Measurements from ENCODE around the gene EXOSC5.
"Not testable (repeated sequence)": the region's sequence is repeated elsewhere in the genome, so short reads cannot be mapped to it uniquely, and the experiment has no call there.

The EXOSC5 gene

DNA sequence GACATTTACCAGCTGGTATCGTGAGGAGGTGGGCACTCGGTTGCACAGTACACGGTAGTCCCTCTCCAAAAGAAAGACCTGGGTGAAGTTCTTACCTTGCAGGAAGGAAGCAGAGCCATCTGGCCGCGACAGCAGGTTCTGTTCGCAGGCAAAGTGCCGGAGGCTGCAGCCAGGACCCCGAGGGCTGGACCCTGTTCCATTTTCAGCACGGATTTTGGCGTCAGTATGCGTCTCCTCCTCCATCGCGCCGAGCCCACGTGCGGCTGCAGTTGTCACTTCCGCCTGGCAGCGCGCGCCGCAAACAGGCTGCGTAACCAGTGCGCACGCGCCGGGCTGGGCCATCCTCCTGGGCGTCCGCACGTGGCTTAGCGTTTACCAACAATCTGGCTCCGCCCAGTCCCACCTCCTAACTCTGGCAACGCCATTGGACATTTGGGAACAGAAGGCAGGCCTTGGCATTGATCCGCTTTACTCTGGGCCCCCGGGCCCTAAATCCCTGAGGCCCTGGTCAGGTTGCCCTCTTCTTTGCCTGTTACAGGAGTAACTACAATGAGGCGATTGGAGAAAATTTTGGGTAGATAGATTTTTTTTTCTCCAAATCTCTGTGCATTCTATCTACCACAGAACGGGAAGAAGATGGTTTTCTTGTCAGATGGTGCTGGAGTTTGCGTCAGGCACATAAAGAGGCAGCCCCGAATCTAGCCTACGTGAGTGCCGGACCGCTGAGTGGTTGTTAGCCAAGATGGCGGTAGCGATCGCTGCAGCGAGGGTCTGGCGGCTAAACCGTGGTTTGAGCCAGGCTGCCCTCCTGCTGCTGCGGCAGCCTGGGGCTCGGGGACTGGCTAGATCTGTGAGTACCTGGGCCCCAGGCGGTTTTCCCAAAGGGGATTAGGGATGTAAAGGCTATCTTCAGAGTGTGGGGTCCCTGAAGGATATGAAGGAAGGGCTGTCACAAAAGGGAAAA, at the start of gene EXOSC5, which contains the start of gene BCKDHA:
Gene EXOSC5, minus strand, starts transcription at position 274 of the 964 bp plus-strand sequence. Its CDS starts 31 bp downstream, at position 243.
Gene BCKDHA, plus strand, starts transcription at position 733 of the 964 bp plus-strand sequence. Its CDS starts 10 bp downstream, at position 743.
- DNase-seq (ENCODE audit: insufficient read length, low spot score) (peak; percentile 91), FAIRE-seq (peak; percentile 99)

DNA sequence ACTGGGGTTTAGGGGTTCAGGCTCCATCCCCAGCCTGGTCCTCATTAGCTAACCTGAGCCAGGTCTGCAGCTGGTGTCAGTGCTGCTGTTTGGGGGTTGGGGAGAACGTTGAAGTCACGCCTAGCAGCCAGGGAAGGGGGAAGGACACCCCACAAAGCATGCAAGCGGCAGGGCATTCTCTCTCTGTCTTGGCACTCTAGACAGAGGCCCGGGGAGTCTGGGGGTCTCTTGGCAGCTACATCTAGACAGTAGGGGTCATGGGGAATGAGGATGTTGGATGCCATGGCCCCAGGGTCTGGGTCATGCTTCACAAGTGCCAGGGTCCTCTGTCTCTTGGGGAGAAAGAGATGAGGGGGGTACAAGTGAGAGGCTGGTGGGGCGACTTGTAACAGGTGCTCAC, 48.4 kb upstream of the EXOSC5 start:
- no peak for DNase-seq (ENCODE audit: insufficient read length, low spot score)
- no peak for FAIRE-seq

DNA sequence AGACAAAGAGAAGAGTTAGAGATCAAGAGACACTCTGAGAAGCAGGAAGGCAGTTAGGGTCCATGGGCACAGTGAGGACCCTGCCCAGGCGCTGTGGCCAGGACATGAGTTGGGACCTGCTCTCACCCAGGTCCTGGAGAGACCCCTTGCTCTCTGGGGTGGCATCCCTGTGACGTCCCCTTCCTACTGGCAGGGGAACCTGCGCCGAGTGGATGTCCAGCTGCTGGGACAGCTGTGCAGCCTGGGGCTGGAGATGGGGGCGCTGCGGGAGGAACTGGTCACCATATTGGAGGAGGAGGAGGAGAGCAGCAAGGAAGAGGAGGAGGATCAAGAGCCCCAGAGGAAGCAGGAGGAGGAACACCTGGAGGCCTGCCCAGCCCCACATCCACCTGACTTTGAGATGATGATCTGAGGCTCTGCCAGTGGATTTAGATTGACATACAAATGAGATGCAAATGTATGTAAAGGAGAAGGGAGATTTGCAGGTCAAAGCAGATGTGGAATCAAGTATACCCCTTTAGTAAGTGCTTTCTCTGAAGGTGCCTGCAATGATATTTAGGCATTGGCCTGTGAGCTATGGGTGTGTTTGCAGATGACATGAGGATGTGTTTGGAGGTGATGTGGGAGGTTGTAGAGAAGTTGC, 46.8 kb upstream of the EXOSC5 start:
- no peak for DNase-seq (ENCODE audit: insufficient read length, low spot score)
- FAIRE-seq = no peak

DNA sequence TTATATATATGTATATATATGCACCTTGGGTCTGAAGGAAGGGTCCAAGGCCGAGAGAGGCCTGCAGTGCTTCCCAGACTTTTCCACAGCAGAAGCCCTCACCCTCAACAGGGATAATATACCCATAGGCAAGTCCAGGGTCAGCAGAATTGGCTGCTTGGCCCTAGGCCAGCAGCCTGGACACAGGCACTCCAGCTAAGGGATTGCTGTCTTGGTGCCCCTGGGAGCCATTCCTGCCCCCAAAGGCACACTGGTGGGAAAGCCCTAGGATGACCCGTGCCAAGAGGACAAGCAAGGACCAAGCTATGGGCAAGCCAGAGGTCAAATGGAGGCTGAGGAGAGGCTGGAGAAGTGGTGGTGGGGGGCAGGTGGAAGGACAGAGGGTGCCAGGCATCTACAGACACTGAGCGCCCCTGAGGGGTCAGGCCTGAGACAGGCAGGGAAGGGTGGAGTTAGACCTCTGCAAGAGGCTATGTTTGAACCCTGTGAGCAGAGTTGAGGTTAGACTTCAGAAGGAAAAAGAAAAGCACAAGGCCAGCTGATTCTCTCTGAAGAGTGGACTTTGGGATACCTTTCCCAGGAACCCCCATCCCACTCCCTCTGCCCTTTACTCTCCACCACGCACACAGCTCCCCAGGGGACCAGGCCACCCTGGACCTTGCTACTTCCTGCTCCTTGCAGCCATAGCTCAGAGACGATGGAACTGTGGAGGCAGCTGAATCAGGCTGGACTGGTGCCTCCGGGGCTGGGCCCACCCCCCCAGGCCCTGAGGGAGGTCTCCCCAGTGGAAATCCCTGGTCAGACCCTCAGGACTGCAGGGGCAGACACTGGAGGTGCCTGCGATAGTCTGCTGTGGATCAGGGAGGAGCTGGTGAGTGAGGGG, 45.6 kb upstream of the EXOSC5 start, which contains the start of gene ERICH4:
Gene ERICH4, plus strand, starts transcription at position 684 of the 883 bp plus-strand sequence. Its CDS starts 14 bp downstream, at position 698.
- no peak for DNase-seq (ENCODE audit: insufficient read length, low spot score)
- FAIRE-seq = no peak

DNA sequence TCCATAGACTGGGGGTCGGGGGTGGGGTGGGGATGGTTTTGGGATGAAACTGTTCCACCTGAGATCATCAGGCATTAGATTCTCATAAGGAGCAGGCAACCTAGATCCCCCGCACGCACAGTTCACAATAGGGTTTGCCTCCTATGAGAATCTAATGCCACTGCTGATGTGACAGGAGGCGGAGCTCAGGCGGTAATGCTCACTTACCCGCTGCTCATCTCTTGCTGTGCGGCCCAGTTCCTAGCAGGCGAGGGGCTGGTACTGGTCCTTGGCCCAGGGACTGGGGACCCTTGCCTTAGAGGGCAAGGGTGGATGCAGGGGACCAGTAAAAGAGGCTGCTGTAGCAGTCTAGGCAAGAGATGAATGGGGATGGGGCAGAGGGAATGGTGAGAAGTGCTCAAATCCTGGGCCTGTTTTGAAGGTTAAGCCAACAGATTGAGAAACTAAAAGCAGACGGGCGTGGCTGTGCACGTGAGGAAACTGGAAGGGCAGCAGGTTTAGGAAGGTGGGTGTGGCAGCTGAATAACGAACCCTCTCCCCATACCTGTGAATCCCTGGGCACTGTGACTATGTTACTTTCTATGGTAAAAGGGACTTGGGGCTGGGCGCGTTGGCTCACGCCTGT, 44.3 kb upstream of the EXOSC5 start:
- DNase-seq (ENCODE audit: insufficient read length, low spot score) = no peak
- no peak for FAIRE-seq

DNA sequence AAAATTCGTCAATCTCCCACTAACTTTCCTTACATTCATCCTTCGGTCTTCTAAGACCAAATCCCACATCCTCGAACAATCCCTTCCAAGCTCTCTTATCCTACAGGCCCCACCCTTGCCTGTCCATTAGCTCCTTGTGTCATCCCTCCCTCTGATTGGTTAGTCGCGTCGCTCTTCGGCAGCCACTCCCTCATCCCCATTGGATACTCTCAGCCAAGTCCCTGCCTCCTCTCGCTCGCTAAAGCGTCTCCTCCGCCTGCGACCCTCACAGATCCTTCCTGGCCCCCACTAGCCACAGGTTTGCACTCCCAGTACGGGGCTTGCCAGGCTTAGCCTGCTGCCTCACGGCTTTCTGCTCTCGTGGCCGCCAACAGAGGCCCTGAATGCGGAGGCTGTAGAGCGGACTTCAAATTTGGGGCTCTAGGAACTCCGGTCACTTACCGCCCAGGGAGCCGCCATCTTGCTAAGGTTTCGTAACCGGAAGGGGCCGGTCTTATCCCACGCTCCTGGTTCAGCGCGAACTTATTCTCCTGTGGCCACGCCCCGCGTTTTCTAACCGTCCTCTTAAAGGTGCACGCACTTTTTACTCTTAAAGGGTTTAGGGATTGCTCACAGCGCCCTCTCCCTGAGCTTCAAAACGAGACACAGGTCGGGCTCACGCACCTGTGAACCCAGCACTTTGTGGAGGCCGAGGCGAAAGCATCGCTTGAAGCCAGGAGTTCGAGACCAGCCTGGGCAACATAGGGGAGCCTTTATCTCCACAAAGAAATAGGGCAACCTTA, 42.5 kb upstream of the EXOSC5 start, which contains the start of gene DMAC2:
Gene DMAC2, minus strand, starts transcription at position 472 of the 782 bp plus-strand sequence. Its CDS starts 13 bp downstream, at position 459.
- peak; percentile 99 for FAIRE-seq
- DNase-seq (ENCODE audit: insufficient read length, low spot score) = peak; percentile 91

DNA sequence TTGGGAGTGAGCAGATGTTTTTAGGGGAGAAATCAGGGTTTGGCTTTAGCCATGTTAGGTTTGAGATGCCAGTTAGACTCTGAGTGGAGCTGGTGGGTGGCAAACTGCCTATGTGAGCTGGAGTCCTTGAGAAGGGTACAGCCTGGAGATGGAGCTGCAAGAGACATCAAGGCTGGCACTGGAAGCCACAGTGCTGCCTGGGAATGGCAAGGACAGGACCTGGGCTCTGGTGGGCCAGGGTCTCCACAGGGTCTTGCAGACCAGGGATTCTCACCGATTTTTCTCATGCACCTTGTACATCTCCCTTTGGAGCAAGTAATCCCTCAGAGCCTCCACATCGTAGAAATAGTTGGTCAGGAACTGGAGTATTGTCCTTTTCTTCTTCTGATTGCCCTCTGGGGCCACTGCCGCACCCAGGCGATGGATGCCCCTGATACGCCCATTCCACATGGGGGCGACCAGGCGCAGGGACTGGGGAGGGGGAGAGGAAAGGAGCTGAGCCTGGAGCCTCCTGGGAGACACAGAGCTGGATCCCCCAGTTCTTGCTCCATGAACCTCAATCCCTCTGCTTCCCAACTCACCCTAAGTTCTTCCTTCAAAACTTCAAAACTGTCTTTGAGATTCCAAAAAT, 40.9 kb upstream of the EXOSC5 start:
- FAIRE-seq (no peak), DNase-seq (ENCODE audit: insufficient read length, low spot score) (no peak)

DNA sequence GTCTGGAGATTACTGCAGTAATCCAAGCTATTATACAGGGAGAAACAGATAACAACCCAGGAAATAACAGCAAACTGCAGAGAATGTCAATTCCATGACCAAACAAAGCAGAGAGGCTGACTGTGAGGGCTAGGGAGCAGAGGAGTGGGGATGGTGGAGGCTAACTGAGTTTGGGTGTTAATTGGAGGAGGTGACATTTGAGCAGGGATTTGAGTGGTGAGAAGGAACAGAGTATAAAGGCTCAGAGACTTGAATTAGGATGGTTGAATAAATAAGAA, 39.5 kb upstream of the EXOSC5 start:
- no peak for DNase-seq (ENCODE audit: insufficient read length, low spot score)
- no peak for FAIRE-seq

DNA sequence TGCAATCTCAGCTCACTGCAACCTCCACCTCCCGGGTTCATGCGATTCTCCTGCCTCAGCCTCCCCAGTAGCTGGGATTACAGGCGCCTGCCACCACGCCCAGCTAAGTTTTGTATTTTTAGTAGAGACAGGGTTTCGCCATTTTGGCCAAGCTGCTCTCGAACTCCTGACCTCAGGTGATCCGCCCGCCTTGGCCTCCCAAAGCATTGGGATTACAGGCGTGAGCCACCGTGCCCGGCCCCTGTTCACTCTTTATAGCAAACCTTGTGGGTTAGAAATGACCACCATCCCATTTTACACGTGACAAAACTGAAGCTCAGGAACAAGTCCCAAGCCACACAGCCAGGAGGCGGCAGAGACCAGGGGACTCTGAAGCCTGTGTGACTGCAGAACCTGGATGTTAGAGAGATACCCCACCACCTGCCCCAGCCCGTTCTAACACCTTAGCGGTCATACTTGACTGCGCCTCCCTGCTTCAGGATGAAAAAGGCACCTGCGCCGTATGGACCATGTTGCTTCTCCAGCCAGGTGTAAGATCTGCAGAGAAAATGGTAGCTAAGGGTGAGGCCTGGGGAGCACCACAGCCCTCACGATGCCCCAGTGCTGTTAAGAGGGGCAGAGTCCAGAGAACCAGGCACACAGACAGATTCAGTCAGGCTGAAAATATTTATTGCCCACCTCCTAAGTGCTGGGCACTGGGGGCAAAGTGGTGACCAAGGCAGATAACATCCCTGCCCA, 38.9 kb upstream of the EXOSC5 start:
- DNase-seq (ENCODE audit: insufficient read length, low spot score) (no peak), FAIRE-seq (no peak)

DNA sequence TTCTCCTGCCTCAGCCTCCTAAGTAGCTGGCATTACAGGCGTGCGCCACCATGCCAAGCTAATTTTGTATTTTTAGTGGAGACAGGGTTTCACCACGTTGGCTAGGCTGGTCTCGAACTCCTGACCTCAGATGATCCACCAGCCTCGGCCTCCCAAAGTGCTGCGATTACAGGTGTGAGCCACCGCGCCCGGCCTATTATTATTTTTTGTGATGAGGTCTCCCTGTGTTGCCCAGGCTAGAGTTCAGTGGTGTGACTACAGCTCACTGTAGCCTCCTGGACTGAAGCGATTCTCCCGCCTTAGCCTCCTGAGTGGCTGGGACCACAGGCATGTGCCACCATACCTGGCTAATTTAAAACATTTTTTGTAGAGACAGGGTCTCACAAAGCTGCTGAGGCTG, 38.2 kb upstream of the EXOSC5 start:
- DNase-seq (ENCODE audit: insufficient read length, low spot score) = not testable (repeated sequence)

DNA sequence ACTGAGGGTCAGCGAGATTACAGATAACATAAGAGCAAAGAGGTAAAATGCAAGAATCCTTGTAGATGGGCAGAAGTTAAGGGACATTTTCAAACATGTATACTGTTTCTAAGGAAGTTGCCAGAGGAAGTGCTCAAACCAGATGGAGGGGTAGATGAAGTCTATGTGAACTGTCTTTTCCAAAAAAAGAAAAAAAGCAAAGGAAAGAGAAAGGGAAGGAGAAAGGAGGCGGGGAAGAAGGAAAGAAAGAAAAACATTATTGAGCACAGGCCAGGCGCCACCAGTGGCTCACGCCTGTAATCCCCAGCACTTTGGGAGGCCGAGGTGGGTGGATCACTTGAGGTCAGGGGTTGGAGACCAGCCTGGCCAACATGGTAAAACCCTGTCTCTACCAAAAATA, 37.3 kb upstream of the EXOSC5 start:
- DNase-seq (ENCODE audit: insufficient read length, low spot score) (no peak), FAIRE-seq (no peak)

More for the DNA sequence above, 38.2 kb upstream of the EXOSC5 start:
- not testable (repeated sequence) for FAIRE-seq

DNA sequence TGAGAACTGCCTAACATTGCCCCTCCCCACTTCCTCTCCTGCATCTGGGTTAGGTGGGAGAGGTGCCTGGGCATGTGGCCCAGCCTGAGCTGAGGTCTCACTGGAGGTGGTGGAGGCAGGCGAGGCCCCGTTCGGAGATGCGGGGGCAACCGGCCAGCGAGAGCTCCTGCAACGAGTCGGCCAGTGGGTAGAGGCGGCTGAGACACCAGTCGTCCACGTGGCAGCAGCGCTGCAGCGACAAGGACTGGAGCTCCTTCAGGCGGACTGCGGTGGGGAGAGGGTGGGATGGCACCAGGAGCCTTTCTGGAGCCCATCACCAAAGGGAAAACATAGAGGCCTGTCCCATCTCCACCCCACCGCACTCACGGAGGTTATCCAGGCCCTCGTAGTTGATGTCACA, 36.0 kb upstream of the EXOSC5 start:
- FAIRE-seq (no peak), DNase-seq (ENCODE audit: insufficient read length, low spot score) (no peak)

DNA sequence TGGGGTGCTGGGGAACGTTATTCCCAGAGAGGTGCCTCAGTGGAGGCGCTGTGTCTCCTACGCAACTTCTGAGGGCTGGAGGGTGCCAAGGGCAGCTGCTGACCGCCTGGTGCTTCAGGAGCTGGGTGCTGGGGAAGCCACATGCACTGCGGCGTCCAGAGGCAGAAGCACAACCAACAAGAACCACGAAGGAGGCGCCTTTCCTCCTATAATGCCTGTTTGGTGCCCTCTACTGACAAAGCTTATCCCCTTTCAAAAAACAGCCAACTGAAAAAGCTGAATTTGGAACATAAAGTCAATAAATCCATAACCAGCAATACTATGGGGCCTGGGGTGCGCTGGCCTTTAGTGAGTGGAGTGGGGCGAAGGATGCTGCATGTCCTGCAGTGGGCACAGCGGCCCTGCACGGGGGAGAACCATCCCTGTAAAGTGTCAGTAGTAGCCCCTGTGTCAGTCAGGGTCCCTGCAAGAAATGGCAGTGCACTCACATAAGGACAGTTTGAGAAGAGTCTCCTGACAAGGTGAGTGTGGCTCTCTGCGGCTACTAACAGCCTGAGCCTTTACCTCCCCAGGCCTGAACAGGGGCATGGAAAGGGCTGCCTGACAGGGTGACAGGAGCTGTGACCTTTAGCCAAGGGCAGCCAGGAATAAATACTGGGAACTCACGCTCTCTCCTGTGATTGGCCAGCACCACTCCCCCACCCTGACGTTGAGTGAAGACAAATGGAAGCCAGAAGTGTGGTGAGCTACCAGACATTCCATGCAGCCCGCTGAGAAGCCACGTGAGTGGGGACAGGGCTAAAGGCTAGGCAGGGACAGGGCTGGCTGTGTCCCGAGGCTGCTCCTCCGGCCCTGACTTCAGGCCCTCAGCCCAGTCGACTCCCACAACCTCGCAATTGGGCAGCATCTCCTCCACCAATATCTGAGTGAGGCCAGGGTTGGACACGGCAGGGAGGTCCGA, 34.5 kb upstream of the EXOSC5 start:
- FAIRE-seq (no peak), DNase-seq (ENCODE audit: insufficient read length, low spot score) (no peak)

DNA sequence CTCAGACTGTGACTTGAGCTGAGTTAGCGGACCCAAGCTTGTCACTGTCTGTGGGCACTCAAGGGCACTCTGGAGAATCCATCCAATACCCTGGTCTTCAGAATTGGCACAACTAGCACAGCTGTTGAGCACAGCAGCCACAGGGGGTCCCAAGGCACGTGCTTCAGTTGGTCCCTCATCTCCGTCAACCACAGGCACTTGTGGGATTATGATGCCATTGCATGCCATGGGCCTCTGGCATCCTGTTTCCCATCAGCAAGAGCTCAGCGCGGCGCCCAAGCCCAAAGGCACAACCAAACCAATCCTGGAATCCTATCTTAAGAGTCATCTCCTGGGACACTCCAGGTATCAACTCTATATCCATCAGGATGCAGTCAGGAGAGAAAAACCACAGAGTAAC, 33.8 kb upstream of the EXOSC5 start:
- DNase-seq (ENCODE audit: insufficient read length, low spot score) (no peak), FAIRE-seq (no peak)

DNA sequence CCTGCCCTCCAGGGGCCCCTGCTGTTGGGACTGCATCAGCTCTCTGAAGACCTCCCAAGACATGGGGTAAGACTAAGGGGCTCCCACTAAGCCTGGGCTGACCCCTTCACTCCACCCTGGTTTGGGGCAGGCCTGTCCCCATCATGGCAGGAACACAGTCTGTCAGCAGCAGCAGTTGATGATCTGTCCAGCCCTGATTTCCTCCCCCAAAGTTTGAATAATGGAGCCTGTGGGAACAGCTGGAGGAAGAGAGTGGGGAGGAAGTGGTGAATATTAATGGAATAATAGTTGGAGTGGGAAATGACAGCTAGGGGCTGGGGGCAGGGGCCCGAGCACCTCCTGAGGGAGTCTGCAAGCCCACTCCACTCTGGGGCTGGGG, 31.3 kb upstream of the EXOSC5 start:
- DNase-seq (ENCODE audit: insufficient read length, low spot score) = no peak
- no peak for FAIRE-seq

DNA sequence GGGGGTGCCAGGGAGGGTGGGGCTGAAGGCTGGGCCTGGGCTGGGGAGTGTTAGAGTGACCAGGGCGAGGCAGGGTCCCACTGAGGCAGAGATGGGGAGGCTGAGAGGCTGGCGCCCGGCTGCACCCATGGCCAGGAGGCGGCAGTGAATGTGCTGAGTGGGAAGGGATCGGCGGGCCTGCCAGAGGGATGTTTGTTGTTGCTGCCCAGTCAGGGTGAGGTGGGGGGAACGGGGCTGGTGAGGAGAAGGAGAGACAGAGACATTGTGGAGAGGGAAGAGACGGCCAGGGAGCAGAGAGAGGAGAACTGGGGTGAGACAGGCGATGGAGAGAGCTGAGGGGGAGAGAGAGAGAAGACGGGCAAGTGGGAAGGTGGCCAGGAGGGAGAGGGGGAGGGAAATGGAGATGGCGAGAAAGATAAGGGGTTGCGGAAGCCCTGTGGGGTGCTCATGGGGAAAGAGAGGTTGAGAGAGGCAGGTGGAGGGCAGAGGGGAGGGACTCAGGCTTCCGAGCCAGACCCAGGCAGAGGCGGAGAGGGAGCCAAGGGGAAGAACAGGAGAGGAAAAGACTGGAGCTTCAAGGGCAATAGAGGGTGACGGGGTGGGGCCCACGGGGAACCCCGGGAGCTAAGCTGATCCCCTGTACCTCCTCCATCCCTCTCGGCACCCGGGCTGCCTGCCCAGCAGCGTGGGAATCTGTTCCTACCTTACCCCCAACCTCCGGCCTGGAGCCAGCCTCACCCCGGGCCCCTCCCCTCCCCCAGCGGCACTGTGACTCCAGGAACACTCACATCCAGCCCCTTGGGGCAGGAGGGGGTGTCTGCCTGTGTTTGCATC, 30.7 kb upstream of the EXOSC5 start:
- FAIRE-seq = peak; percentile 39
- no peak for DNase-seq (ENCODE audit: insufficient read length, low spot score)
